Right kidney (tissue), 1 donor: Measurements from ENCODE around the gene PTPN7.
"Not testable (repeated sequence)": the region's sequence is repeated elsewhere in the genome, so short reads cannot be mapped to it uniquely, and the experiment has no call there.

Experiments used
- DNase-seq: peaks from one replicate; pipeline ENCODE4 v3.0.0-alpha.2; 2016

PTPN7 gene

DNA sequence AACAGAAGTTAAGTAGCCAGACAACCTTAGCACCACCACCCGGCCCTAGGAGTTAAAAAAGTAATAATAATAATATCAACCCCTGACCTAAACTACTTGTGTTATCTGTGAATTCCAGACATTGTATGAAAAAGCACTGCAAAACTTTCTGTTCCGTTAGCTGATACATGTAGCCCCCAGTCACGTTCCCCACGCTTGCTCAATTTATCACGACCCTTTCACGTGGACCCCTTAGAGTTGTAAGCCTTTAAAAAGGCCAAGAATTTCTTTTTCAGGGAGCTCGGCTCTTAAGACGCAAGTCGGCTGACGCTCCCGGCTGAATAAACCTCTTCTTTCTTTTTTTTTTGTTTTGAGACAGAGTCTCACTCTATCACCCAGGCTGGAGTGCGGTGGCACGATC, 6.7 kb upstream of the PTPN7 start:
- DNase-seq = not testable (repeated sequence)

DNA sequence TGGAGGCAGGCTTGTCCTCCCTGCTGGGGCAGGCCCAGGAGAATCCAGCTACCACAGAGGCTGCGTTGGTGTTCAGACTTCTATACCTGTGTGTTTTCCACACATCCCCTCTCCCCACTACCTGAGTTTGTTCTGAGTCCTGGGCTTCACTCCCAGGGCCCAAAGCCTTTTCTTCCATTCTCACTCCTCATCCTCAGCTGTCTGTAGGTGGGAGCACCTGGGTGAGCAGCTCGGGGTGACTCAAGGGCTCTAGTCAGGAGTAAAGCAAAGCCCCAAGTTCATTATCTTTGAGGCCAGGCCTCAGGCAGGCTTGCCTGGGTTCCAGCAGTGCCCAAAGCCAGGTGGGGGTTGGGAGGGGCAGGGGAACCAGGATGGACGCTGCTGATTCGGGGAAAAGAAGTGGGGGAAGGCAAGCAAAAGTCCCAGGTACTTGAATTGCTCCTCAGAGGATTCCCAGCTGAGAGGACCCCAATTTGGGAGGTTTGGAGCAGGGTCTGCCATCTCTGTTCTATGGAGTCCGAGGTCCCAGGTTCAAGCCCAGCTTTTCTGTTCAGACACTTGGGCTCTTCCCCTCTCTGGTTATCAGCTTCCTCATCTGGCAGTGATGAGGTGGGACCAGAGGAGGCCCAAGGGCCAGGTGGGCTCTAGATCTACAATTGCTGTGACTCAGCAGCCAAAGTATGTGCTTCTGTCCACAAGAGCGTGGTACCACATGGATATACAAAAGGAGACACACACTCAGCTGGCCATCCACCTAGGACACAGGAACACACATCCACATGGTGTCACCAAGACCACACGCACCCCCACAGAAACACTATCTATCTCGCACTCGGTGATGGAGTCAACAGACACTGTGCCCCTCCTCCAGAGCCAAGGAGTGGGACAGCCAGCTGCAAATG, 5.8 kb upstream of the PTPN7 start:
- DNase-seq = no peak

DNA sequence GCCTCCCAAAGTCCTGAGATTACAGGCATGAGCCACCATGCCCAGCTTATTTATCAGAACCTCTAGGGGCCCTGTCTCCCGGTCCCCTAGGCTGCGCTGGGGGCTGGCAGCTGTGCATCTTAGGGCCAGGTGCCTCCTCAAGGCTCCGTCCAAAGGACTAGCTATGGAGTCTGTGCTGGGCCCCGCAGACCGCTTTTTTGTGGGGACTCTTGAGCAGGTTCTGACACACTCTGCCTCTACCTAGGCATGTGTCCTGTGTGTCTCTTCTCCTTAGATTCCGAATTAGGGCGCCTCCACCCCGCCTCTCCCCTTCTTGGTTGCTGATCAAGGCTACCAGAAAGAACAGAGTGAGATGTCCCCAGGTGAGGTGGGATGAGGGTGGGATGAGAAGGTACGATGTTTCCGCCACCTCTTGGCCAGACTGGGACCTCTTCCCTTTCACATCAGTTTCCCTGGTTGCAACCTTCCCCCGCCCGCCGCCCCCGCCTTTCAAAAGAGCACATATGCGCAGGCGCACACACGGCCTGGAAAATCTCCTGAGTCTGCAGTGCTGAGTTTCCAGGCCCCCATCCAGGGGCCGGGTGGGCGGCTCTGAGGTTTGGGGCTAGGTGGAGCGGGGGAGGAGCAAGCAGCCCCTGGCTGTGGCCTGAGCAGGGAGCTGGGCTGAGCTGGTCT, 5.0 kb upstream of the PTPN7 start:
- DNase-seq = no peak

- peak; percentile 34 for DNase-seq
Observed at GRCh38 chr1:202164271-202165037, 4.1 kb upstream of the PTPN7 start.

DNA sequence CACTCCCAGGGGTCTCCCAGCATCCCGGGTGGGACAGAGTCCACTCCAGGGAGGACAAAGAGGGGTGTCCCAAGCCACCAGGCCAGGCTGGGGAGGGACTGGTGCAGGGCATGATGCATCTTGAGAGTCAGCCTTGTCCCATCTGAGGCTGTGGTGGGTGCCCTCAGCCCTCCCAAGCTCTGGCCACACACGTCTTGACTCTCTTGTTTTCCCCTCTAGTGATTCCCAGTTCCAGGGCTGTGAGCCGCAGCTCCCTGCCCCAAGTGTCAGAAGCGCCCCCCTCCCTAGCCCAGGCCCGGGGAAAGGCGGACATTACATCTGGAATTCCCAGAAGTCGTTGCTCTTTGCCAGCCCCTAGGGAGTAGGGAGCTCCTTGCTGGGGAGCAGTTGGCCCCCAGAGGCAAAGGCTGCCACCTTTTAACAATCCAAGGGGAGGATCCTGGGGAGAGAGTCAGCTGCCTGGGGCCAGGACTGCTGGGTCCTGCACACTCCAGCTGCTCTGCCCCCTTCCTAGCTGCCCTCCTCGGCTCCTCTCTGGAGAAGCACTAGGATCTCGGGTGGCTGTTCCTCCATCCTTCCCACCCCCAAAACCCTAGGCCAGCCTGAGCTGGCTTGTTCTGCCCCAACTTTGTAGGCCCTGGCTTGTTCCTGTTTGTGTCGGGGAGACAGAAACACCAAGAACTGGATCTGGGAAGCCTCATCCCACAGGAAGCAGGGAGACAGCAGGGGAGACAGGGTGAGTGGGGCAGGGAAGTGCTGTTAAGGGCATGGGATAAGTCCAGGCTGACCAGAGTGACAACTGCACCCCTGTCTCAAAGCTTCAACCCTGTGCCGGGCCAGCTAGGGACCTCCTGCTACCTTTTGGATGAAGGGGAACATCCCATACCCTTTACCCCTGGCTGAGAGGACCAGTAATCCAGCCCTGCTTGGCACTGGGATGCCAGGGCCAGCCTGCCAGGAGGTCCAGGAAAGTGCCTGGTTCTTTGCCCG, 3.2 kb upstream of the PTPN7 start:
- peak; percentile 43 for DNase-seq

GRCh38 chr1:202162418-202163280, 2.2 kb upstream of the PTPN7 start:
- peak; percentile 46 for DNase-seq

DNA sequence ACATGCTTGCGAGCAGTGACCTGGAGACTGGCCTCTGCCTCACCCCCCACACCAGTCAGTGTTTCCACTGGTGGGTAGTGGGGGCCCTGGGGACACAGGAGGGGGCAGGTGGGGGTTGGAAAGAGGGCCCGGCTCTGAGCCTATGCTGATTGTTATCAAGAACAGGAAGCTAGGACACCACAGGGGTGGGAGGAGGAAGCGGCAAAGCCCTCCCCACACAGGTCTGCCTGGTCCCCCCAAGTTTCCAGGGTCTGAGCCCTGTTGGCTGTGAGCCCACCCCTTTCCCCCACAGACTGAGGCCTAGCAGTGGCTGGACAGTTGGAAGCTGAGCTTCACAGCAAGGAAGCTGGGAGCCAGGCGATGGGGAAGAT, 1.6 kb upstream of the PTPN7 start:
- no peak for DNase-seq

- peak; percentile 35 for DNase-seq
Observed at GRCh38 chr1:202161151-202162046, 997 bp upstream of the PTPN7 start.

- no peak for DNase-seq
Observed at GRCh38 chr1:202159534-202160371, 649 bp downstream of the PTPN7 start.

DNA sequence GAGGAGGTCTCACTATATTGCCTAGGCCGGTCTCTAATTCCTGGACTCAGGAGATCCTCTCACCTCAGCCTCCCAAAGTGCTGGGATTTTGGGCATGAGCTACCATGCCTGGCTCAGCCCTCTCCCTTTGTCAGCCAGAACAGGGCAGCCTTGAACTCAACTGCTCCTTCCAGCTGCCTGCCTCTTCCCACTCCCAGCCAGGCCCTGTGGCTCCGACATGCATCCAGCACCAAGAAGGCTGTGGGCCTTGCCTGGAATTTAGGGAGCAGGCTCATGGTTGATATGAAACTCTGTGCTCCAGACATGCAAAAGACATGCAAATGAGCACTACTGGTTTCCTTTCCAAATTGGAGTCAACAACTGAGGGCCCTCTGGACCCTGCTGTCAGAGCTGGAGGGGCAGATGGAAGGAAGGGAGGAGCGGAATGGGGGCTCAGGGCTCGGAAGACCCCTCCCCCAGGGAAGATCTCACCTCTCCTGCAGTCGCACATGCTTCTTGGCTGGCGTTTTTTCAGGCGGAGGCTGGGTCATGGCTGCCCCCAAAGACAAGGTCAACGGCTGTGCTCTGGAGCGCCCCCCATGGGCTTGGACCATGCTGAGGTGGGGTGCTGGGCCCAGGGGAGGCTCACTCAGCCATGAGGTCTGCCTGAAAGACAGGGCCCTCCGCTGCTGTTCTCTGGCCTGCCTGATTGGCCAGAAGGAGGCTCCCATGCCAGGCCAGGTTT, 1.4 kb downstream of the PTPN7 start:
- no peak for DNase-seq

DNA sequence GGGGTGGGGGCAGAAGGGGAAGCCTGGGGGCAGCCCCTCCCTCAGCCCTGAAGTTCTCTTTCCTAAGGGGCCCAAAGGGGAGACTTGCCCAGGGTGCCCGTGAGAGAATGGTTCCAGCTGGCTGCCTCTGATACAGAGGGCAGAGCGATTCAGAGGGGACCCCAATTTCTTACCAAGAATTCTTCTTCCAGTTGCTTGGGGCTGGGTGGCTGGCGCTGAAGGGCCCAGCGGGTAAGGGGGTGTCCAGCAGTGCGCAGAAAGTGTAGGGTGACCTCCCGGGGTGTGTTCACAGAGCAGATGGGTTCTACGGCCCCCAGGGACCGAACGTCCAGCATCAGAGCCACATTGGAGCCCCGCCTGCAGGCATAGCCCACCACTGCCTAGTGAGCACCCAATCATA, 2.5 kb downstream of the PTPN7 start:
- DNase-seq = no peak

DNA sequence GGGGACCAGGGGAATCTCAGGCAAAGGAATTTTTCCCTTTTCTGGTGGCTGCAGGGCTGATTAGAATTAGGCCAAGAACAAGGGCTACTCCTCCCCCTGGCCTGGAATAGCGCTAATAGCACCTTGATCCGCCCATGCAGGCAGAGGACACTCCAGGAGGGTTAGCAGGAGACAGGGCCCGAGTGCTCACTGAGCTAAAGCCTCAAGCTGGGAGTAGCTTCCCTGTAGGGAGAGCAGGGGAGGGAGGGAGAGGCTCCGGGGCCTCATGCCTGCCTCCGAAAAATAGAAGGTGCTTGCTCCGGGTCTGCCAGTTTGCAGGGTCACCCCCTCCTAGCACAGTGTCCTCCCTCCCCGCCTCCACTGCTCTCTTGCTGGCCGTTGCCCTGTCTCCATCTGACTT, 3.8 kb downstream of the PTPN7 start:
- DNase-seq = no peak

GRCh38 chr1:202155478-202156021, 4.9 kb downstream of the PTPN7 start:
- DNase-seq = no peak

DNA sequence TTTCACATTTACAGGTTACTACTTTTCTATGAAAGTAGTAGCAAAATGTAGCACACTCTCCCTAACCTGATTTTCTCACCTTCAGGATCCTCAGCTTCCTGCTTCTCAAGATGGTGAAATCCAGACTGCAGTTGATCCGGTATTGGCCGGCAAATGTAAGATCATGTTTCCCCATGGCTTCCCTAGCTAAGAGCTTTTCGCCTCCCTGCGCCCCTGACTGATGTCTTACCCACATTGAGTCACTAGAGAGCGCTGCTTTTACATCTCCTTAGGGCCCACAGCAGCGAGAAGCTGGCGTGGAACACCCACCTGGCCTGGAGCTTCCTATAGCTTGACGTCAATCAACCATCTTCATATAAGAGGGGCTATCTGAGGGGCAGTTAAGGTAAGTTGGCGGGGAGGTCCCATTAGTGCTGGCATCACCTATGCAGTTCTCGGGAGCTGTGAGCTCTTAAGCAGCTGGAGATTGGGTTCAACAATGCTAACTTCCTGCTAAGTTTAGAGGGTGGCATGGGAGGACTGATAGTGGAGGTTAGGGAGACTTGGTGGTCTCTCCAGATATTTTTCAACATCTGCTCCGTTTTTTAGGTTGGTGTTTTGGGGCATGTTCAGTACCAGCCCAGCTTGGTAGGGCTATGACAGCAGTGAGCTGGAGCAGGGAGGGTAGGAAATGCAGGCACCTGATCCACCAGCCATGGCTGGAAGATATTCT, 5.5 kb downstream of the PTPN7 start:
- no peak for DNase-seq

GRCh38 chr1:202154148-202154765, 6.1 kb downstream of the PTPN7 start:
- no peak for DNase-seq

DNA sequence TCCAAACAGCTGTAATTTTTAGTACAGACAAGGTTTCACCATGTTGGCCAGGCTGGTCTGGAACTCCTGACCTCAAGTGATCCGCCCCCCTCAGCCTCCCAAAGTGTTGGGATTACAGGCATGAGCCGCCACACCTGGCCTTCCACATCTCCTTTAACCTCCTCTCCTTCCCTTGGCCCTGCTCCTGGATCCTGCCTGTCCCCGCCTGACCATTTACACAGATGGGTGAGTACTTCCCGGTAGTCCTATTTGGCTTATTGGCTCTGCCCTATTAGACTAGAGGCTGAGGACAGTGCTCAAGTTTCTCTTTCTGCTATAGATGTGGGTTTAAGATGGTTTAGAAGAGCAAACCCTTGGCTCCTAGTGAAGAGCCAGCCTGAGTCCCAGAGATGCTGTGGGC, 7.1 kb downstream of the PTPN7 start:
- no peak for DNase-seq

DNA sequence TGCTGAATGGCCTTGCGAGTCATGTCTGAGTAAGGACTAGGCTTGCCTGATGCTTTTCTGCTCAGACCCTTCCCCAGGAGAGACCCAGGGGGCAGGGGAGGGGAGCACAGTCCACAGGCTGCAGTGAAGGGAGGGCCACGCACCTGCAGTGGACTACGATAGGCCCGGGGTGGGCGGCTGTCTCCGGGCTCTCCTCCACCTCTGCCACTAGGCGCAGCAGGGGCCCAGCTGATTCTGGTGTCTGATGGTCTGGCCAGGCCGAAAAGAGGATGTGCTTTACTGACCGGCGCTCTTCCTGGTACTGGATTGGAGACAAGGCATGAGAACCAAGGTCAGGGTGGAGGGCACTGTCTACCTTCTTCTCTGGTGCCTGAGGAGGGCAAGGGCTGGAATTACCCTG, 8.0 kb downstream of the PTPN7 start:
- DNase-seq = no peak
